Measurements from ENCODE around the gene LAMTOR2. TPM values are rescaled to one million over a fixed set of nuclear protein-coding genes. Genes with fewer than 3 reads are reported as not detected.

LAMTOR2 gene
- total RNA-seq, 1 experiment from 2014 or later = 49.0 TPM

DNA sequence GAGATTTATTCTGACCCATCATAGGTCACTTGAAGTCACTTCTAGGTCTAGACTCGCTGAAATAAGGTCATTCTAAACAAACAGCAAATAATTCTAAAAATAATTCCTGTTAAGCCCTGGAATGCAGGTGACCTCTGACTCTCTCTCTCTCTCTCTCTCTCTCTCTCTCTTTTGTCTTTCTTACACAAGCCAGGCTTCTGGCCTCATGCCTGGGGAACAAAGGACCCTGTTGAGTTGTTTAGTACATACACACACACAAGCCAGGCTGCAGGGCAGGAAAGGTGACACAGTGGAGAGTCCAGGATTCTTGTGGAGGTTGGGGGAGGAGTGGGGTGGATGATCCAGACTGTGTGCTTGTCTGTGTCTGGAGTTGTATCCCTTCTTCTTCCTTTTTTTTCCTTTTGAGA lies 31.7 kb downstream of the LAMTOR2 start:
- Histone ChIP-seq H3K4me3 (no peak overlapping the region), H3K4me1 (replicated peaks) (peaks cover 15% of the 10 kb centered on the region), H3K9me3 (replicated peaks) (no peaks in the 10 kb centered on the region), H3K27me3 (replicated peaks) (no peaks in the 10 kb centered on the region), H3K36me3 (no peaks in the 10 kb centered on the region), H3K27ac (no peak overlapping the region)
- DNase-seq (ENCODE audit: low read depth in 1 of 2, low spot score in 2 of 2) = peak; percentile 53 to 69

DNA sequence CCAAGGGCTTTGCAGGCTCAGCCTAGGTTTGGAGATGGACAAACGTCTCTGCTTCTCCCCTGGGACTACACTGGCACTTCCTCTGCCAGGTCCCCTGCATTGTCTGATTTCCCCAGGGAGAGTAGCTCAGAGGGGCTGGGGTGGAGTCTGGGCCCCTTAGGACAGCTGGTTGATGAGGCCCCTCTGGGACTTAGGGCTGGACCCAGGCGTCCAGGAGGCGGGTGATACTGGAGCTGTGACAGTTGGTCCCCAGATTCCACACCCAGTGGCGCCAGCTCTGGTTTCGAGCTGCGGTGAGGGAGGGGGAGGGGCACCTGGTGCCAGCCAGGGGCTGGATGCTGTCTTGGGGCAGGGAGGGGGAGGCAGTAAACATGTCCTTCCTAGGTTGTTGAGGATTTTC lies 35.1 kb downstream of the LAMTOR2 start:
- Histone ChIP-seq H3K4me3 (no peak overlapping the region), H3K27me3 (replicated peaks) (no peaks in the 10 kb centered on the region), H3K9me3 (replicated peaks) (no peaks in the 10 kb centered on the region), H3K4me1 (replicated peaks) (peaks cover 9% of the 10 kb centered on the region), H3K27ac (no peak overlapping the region), H3K36me3 (no peaks in the 10 kb centered on the region)
- DNase-seq (ENCODE audit: low read depth in 1 of 2, low spot score in 2 of 2) = no peak

DNA sequence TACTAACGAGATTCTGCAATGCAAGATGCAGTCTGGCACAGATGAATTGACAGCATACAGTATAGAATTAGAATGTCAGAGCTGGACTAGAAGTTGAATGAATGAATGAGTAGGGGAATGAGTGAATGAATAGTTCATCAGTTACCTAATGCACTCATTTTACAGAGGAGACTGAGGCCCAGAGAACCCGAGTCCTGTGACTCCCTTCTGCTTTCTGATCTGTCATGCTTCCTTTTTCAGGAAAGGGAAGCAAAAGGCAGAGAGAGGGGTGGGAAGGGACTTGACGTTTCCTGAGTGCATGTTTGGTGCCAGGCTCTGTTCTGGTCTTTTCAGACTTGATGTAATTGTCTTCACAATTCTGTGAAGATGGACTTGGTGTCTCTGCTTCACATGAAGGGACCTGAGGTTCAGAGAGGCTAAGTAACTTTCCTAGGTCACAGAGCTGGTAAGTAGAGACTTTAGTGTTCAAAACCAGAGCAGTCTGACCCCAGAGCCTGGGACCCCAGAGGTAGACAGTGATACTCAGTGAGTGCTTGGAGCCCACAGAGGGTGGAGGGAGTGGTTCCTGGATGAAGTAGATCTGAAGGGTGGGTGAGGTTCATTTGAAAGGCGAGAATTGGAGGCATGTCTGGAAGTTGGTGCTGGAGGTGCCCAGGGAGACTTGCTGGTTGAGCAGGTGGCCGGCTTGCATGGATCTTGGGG lies 35.7 kb downstream of the LAMTOR2 start:
- Histone ChIP-seq H3K36me3 (no peaks in the 10 kb centered on the region), H3K9me3 (replicated peaks) (no peaks in the 10 kb centered on the region), H3K4me1 (replicated peaks) (peaks cover 9% of the 10 kb centered on the region), H3K4me3 (no peak overlapping the region), H3K27me3 (replicated peaks) (no peaks in the 10 kb centered on the region), H3K27ac (no peak overlapping the region)
- no peak for DNase-seq (ENCODE audit: low read depth in 1 of 2, low spot score in 2 of 2)

DNA sequence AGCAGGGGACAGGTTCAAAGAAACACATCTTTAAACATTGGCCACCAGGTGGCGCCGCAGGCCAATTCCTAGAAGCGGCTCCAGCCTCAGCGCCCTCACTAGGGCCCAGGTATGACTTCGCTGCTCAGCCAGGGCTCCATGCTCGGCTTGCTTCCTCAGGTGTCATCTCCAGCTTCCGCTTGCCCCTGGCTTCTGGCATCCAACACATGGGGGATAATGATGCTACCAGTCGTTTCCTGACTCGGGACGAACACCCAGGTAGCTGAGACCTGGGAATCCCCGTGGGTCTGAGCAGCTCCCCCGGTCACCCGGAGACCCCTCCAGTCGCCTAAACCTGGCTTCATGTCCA lies 36.2 kb downstream of the LAMTOR2 start:
- peak; percentile 40 to 83 for DNase-seq (ENCODE audit: low read depth in 1 of 2, low spot score in 2 of 2)
- peaks cover 9% of the 10 kb centered on the region for H3K4me1 ChIP-seq (replicated peaks)
- no peak overlapping the region for H3K4me3 ChIP-seq

DNA sequence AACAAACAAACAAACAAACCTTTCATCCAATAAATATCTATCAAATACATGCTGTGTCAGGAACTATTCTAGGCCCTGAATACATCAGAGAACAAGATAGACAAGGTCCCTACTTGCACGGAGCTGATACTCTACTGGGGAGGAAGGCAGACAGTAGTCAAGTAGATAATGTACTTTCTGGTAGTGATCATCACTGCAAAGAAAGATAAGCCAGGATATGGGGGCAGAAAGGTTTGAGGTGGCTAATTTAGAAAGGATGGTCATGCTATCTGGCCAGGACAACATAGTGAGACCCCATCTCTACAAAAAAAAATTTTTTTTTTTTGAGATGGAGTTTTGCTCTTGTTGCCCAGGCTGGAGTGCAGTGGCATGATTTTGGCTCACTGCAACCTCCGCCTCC lies 37.0 kb downstream of the LAMTOR2 start:
- no peaks in the 10 kb centered on the region for H3K27me3 ChIP-seq (replicated peaks)
- no peak for DNase-seq (ENCODE audit: low read depth in 1 of 2, low spot score in 2 of 2)
- no peak overlapping the region for H3K4me3 ChIP-seq
- 0 out of 2 replicates have a peak, but pooled peaks cover 3% of the 10 kb centered on the region for H3K36me3 ChIP-seq
- no peaks in the 10 kb centered on the region for H3K9me3 ChIP-seq (replicated peaks)
- H3K27ac ChIP-seq = no peak overlapping the region
- peaks cover 8% of the 10 kb centered on the region for H3K4me1 ChIP-seq (replicated peaks)

More for the DNA sequence above, 36.2 kb downstream of the LAMTOR2 start:
- Histone ChIP-seq H3K27me3 (replicated peaks) (no peaks in the 10 kb centered on the region), H3K36me3 (no peaks in the 10 kb centered on the region), H3K27ac (no peak overlapping the region), H3K9me3 (replicated peaks) (no peaks in the 10 kb centered on the region)

DNA sequence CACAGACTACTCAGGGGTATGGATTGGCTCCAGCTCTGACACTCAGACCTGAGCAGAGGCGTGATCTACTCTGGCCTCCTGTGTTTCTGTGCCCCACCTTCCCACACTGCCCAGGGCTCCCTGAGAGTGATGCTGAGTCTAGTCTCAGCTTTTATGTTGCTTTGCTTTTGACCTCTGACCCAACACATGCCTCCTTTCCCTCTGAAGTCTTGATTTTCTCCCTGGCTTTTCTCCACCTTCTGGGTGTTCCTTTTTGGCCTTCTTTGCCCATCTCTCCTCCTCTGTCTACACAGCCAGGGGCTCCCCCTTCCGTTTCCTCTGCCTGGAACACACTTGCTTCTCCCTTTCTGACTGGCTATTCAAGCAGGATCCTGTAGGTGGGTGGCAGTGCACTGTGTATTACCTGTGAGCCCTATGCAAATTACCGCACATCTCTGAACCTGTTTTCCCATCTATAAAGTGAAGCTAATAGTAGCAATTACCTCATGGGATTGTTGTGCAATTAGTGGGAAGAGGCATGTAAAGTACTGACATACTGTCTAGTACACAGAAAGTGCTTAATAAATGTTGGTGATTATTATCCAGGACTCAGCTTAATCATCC lies 41.4 kb downstream of the LAMTOR2 start:
- Histone ChIP-seq H3K4me1 (replicated peaks) (peaks cover 26% of the 10 kb centered on the region), H3K36me3 (0 out of 2 replicates have a peak, but pooled peaks cover 3% of the 10 kb centered on the region), H3K27ac (no peak overlapping the region), H3K4me3 (no peak overlapping the region), H3K27me3 (replicated peaks) (no peaks in the 10 kb centered on the region), H3K9me3 (replicated peaks) (no peaks in the 10 kb centered on the region)
- no peak for DNase-seq (ENCODE audit: low read depth in 1 of 2, low spot score in 2 of 2)

DNA sequence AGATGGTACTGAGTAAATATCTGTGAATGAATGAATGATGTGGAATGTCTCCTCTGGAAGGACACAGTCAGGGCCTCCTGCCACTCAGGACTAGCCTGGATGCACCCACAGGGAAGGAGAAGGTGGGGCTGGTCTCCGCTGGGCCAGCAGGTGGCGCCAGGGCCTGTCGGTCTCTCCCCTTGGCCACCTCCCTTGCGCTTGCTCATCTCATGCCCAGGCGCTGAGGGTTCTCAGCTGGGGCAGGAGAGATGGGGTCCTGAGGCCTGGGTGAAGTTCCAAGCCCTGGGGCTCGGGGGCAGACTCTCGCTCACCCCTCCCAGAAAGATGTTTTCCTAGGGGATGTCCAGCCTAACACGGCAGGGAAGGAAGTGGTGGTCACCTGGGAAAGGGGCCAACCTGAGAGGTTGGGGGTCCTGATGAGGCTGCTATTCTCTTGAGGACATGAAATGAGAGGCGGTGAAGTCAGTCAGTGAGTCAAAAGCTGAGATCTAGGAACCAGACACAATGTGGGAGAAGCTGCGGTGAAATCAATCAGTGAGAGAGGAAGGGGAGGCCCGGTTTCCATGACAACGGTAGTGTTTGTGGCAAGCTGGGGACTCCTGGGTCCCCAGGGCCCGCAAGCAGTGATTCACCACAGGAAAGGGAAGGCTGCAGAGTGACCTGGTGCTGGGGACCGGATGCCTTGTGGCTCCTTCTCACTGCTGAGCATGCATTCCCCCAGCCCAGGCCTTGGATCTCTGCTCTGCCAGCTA lies 42.2 kb downstream of the LAMTOR2 start:
- peak; percentile 89 to 93 for DNase-seq (ENCODE audit: low read depth in 1 of 2, low spot score in 2 of 2)
- Histone ChIP-seq H3K27ac (peak overlapping the region; percentile 78), H3K4me3 (no peak overlapping the region), H3K9me3 (replicated peaks) (no peaks in the 10 kb centered on the region), H3K4me1 (replicated peaks) (peaks cover 32% of the 10 kb centered on the region), H3K27me3 (replicated peaks) (no peaks in the 10 kb centered on the region), H3K36me3 (0 out of 2 replicates have a peak, but pooled peaks cover 3% of the 10 kb centered on the region)

DNA sequence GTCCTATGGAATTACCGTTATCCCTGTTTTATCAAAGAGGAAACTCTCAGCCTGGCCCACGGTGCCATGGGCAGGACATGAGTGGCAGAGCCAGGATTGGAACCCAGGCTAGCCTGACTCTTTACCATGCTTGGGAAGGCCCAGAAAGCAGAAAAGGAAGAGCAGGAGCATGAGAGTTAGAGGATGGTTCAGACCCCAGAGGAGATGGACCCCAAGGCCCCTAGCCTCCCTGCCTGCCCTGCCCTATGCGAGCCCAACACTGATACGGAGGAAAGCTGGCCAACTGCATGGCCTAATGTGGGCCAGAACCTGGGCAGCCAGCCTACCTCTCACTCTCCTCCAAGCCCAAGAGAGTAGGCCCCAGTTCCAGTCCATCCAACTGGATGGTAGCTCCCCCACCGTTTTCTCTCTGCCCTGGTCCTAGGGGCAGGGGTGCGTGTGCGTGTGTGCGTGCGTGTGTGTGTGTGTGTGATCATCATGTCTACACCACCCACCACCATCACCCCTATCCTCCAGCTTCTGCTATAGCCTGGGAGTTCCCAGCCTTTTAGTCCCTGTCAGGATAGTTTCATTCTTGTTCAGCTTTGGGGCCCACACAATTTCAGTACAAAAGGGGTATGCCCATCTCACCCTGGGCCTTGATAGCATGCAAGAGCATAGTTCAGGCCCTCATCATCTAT lies 43.1 kb downstream of the LAMTOR2 start:
- Histone ChIP-seq H3K4me3 (no peak overlapping the region), H3K27ac (peak overlapping the region; percentile 78; the same call in 1 of the 2 replicates), H3K4me1 (replicated peaks) (peaks cover 41% of the 10 kb centered on the region), H3K27me3 (replicated peaks) (no peaks in the 10 kb centered on the region), H3K36me3 (0 out of 2 replicates have a peak, but pooled peaks cover 3% of the 10 kb centered on the region), H3K9me3 (replicated peaks) (no peaks in the 10 kb centered on the region)
- DNase-seq (ENCODE audit: low read depth in 1 of 2, low spot score in 2 of 2) = no peak

DNA sequence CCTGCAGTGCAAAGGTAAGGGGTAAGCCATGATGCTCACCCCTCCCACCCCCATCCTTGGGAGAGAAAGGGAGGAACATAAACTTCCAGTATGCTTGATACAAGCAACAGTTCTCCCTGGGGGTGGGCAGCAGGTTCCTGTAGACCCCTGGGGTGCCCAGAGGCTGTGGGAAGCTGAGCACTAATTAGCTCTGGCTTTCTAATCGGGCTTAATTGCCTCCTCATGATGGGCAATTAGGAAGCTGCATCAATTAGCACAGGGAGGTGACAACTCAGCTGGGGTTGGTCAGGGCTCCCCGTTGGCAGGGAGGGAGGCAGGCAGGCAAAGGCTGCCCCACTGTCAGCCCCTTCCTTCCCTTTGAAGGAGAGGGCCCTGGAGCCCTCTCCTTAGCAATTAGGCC lies 44.2 kb downstream of the LAMTOR2 start:
- Histone ChIP-seq H3K27me3 (replicated peaks) (no peaks in the 10 kb centered on the region), H3K4me1 (replicated peaks) (peaks cover 52% of the 10 kb centered on the region), H3K36me3 (0 out of 2 replicates have a peak, but pooled peaks cover 3% of the 10 kb centered on the region), H3K27ac (no peak overlapping the region), H3K4me3 (no peak overlapping the region), H3K9me3 (replicated peaks) (no peaks in the 10 kb centered on the region)
- DNase-seq (ENCODE audit: low read depth in 1 of 2, low spot score in 2 of 2) = no peak

DNA sequence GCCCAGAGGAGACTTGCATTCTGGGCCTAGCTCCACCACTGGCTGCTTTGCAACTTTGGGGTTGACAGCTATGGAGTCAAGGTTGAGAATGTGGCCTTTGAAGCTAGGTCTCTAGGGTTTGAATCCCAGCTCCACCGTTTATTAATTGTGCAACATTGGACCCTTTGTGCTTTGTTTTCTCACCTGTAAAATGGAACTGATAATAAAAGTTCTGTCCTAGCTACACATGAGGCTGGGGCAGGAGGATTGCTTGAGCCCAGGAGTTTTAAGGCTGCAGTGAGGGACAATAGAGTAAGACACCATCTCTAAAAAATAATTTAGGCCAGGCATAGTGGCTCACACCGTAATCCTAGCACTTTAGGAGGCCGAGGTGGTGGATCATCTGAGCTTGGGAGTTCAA lies 44.7 kb downstream of the LAMTOR2 start:
- H3K4me3 ChIP-seq = no peak overlapping the region
- DNase-seq (ENCODE audit: low read depth in 1 of 2, low spot score in 2 of 2) = no peak
- H3K36me3 ChIP-seq = 0 out of 2 replicates have a peak, but pooled peaks cover 3% of the 10 kb centered on the region
- no peaks in the 10 kb centered on the region for H3K27me3 ChIP-seq (replicated peaks)
- peaks cover 57% of the 10 kb centered on the region for H3K4me1 ChIP-seq (replicated peaks)
- H3K27ac ChIP-seq = no peak overlapping the region
- no peaks in the 10 kb centered on the region for H3K9me3 ChIP-seq (replicated peaks)

DNA sequence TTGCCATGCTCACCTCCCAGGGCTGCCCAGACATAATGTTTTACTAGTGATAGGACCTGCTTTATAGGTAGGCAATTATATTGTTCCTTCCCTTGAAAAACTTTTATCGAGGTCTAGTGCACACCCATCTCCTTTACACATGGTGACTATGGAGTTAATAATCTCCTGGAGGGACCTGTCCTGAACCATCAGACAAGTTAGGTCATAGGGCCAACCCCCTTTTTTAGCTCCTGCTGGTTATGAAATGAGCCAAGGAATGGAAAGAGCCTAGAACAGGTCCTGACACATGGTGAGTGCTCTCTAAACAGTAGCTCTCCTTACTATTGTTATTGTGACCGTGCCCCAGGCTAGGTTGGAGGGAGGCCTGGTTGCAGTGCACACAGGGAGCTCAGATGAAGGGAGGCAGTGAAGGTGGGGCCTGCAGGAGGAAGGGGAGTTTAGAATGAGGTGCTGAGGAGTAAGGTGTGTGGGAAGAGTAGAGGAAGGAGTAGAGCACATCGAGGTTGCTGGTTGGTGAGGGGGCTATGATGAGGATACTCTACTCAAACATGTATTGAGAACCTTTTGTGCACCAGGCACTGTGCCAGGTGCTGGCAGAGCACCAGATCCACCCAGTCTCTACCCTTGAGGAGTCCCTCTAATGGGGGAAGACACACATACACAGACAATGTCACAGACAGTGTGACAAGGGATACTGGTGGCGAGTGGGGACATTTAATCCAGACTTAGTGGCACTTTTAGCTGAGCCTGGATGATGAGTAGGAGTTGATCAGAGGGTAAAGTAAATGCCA lies 45.8 kb downstream of the LAMTOR2 start:
- Histone ChIP-seq H3K9me3 (replicated peaks) (no peaks in the 10 kb centered on the region), H3K4me3 (no peak overlapping the region), H3K4me1 (replicated peaks) (peaks cover 68% of the 10 kb centered on the region), H3K27ac (no peak overlapping the region), H3K27me3 (replicated peaks) (no peaks in the 10 kb centered on the region), H3K36me3 (0 out of 2 replicates have a peak, but pooled peaks cover 3% of the 10 kb centered on the region)
- no peak for DNase-seq (ENCODE audit: low read depth in 1 of 2, low spot score in 2 of 2)

DNA sequence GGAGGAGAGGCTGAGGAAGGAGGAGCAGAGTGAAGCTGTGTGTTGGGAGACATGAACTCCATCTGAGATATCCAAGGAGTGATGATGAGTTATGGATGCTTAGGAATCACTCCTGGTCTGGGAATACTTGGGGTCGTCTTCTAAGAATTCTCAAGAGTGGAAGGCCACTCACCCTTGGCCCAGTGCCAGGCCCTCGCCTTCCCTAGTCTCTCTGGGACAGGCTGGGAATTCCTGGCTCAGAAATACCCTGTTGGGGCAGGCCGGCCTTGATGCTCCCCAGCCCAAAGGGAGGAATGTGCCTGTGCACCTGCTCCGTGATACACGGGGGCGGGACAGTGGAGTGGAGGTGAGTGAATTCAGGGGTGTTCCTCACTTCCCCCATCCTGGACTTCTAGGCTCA lies 47.3 kb downstream of the LAMTOR2 start:
- Histone ChIP-seq H3K36me3 (no peaks in the 10 kb centered on the region), H3K27ac (peak overlapping the region; percentile 97; the same call in 1 of the 2 replicates), H3K27me3 (replicated peaks) (no peaks in the 10 kb centered on the region), H3K9me3 (replicated peaks) (no peaks in the 10 kb centered on the region), H3K4me1 (replicated peaks) (peaks cover 72% of the 10 kb centered on the region), H3K4me3 (no peak overlapping the region)
- DNase-seq (ENCODE audit: low read depth in 1 of 2, low spot score in 2 of 2) = no peak
